Activated CD4-positive, alpha-beta memory T cell treated with anti-CD3 and anti-CD28 coated beads, Interleukin-2, amount 10 ng/mL, durations not matched to agents 7 days and 5 days (primary cell): ENCODE measurements around the gene FNIP2. TPM values are rescaled to one million over a fixed set of nuclear protein-coding genes. Genes with fewer than 3 reads are reported as not detected.
"Not testable (repeated sequence)": the region's sequence is repeated elsewhere in the genome, so short reads cannot be mapped to it uniquely, and the experiment has no call there.

Experiments
- CTCF ChIA-PET: fragments of 350-600 bp; sonication (Branson Sonifier 250); formaldehyde crosslinking; loops from one replicate; lab custom pipeline; 2021; ENCODE audit warnings: antibody characterized with exemption, inconsistent platforms; lab: Charles Lee
- POLR2A ChIA-PET: fragments of 350-600 bp; sonication (Branson Sonifier 250); formaldehyde crosslinking; loops from one replicate; lab custom pipeline; 2021; ENCODE audit warnings: antibody characterized with exemption; lab: Charles Lee
- DNase-seq: peaks from one replicate; pipeline ENCODE4 v3.0.0-alpha.2; 2020
- H3K27ac Mint-ChIP-seq: one replicate; pipeline ENCODE4 v1.8.0; 2021; ENCODE audit warnings: mild to moderate bottlenecking, mixed read lengths
- H3K27me3 Mint-ChIP-seq: one replicate; pipeline ENCODE4 v1.8.0; 2021; ENCODE audit warnings: mixed read lengths
- H3K36me3 Mint-ChIP-seq: one replicate; pipeline ENCODE4 v1.8.0; 2021; ENCODE audit warnings: low read depth, mixed read lengths
- H3K4me1 Mint-ChIP-seq: one replicate; pipeline ENCODE4 v1.8.0; 2021; ENCODE audit warnings: mixed read lengths
- H3K4me3 Mint-ChIP-seq: one replicate; pipeline ENCODE4 v1.8.0; 2021; ENCODE audit warnings: mild to moderate bottlenecking, mixed read lengths
- H3K9me3 Mint-ChIP-seq: one replicate; pipeline ENCODE4 v1.8.0; 2021; ENCODE audit warnings: mixed read lengths
- total RNA-seq, 2 experiments: library from RNA; stranded (reverse); gene quantifications; one replicate each; pipeline ENCODE4 v1.2.3, GENCODE V29; 2021

FNIP2 gene
- total RNA-seq, 2 experiments from 2014 or later: 16.9 to 17.3 TPM

GRCh38 chr4:158884280-158884679, 115.5 kb downstream of the FNIP2 start:
- no peak overlapping the region for H3K4me3 Mint-ChIP-seq
- POLR2A ChIA-PET: no interaction called here

GRCh38 chr4:158885564-158885963, 116.7 kb downstream of the FNIP2 start:
- no peaks in the 10 kb centered on the region for H3K9me3 Mint-ChIP-seq
- peaks cover 39% of the 10 kb centered on the region for H3K36me3 Mint-ChIP-seq
- no peak overlapping the region for H3K27ac Mint-ChIP-seq
- no peaks in the 10 kb centered on the region for H3K4me1 Mint-ChIP-seq
- no peak overlapping the region for H3K4me3 Mint-ChIP-seq
- CTCF ChIA-PET: interaction anchor here (0.9 to 1.7 kb wide), 2 partner anchors 14 to 317 kb away, joined by 3 to 4 read pairs; no protein-coding TSS in a partner anchor
- no peaks in the 10 kb centered on the region for H3K27me3 Mint-ChIP-seq
- POLR2A ChIA-PET: no interaction called here
- no peak for DNase-seq

More at GRCh38 chr4:158884280-158884679, 115.5 kb downstream of the FNIP2 start:
- H3K27me3 Mint-ChIP-seq: no peaks in the 10 kb centered on the region
- H3K27ac Mint-ChIP-seq: no peak overlapping the region
- no peaks in the 10 kb centered on the region for H3K4me1 Mint-ChIP-seq
- peaks cover 41% of the 10 kb centered on the region for H3K36me3 Mint-ChIP-seq
- CTCF ChIA-PET: no interaction called here
- H3K9me3 Mint-ChIP-seq: no peaks in the 10 kb centered on the region
- DNase-seq: no peak

GRCh38 chr4:158890294-158890693, 121.5 kb downstream of the FNIP2 start:
- peaks cover 22% of the 10 kb centered on the region for H3K36me3 Mint-ChIP-seq
- POLR2A ChIA-PET: no interaction called here

GRCh38 chr4:158891256-158891655, 122.4 kb downstream of the FNIP2 start:
- Mint-ChIP-seq H3K27ac (no peak overlapping the region), H3K4me3 (no peak overlapping the region), H3K27me3 (no peaks in the 10 kb centered on the region), H3K4me1 (peaks cover 4% of the 10 kb centered on the region), H3K9me3 (no peaks in the 10 kb centered on the region), H3K36me3 (peaks cover 30% of the 10 kb centered on the region)
- POLR2A ChIA-PET: no interaction called here
- DNase-seq: no peak
- CTCF ChIA-PET: no interaction called here

More at GRCh38 chr4:158890294-158890693, 121.5 kb downstream of the FNIP2 start:
- Mint-ChIP-seq H3K27ac (no peak overlapping the region), H3K9me3 (no peaks in the 10 kb centered on the region), H3K4me3 (no peak overlapping the region), H3K27me3 (no peaks in the 10 kb centered on the region), H3K4me1 (no peaks in the 10 kb centered on the region)
- CTCF ChIA-PET: no interaction called here
- DNase-seq: no peak

- Mint-ChIP-seq H3K27me3 (no peaks in the 10 kb centered on the region), H3K4me1 (peaks cover 16% of the 10 kb centered on the region), H3K4me3 (no peak overlapping the region), H3K9me3 (peaks cover 1% of the 10 kb centered on the region), H3K27ac (no peak overlapping the region), H3K36me3 (peaks cover 50% of the 10 kb centered on the region)
- POLR2A ChIA-PET: no interaction called here
- CTCF ChIA-PET: no interaction called here
- DNase-seq: no peak
Observed at GRCh38 chr4:158894826-158895225, 126.0 kb downstream of the FNIP2 start.

- no peak overlapping the region for H3K4me3 Mint-ChIP-seq
- H3K27ac Mint-ChIP-seq: no peak overlapping the region
- ChIA-PET POLR2A (no interaction called here), CTCF (no interaction called here)
- H3K36me3 Mint-ChIP-seq: peaks cover 53% of the 10 kb centered on the region
- no peaks in the 10 kb centered on the region for H3K27me3 Mint-ChIP-seq
- H3K4me1 Mint-ChIP-seq: peaks cover 23% of the 10 kb centered on the region
- peaks cover 5% of the 10 kb centered on the region for H3K9me3 Mint-ChIP-seq
- DNase-seq: no peak
Observed at GRCh38 chr4:158895797-158896576, 127.2 kb downstream of the FNIP2 start.

GRCh38 chr4:158896577-158897238, 127.9 kb downstream of the FNIP2 start:
- CTCF ChIA-PET, DNase-seq, H3K4me3 Mint-ChIP-seq, H3K27me3 Mint-ChIP-seq, H3K9me3 Mint-ChIP-seq, POLR2A ChIA-PET, H3K27ac Mint-ChIP-seq: not testable (repeated sequence)
- Mint-ChIP-seq H3K36me3 (peaks cover 57% of the 10 kb centered on the region), H3K4me1 (peaks cover 24% of the 10 kb centered on the region)

GRCh38 chr4:158900408-158900807, 131.6 kb downstream of the FNIP2 start:
- Mint-ChIP-seq H3K36me3 (peaks cover 85% of the 10 kb centered on the region), H3K4me1 (peaks cover 47% of the 10 kb centered on the region)
- POLR2A ChIA-PET, H3K4me3 Mint-ChIP-seq, H3K9me3 Mint-ChIP-seq, H3K27ac Mint-ChIP-seq, H3K27me3 Mint-ChIP-seq, DNase-seq: not testable (repeated sequence)
- CTCF ChIA-PET: interaction anchor here (0.7 kb wide), 1 partner anchor 193 kb away, joined by 6 read pairs; no protein-coding TSS in a partner anchor

- DNase-seq: peak; percentile 82
- H3K27me3 Mint-ChIP-seq, H3K4me3 Mint-ChIP-seq, H3K9me3 Mint-ChIP-seq: not testable (repeated sequence)
- Mint-ChIP-seq H3K4me1 (peaks cover 48% of the 10 kb centered on the region), H3K36me3 (peaks cover 74% of the 10 kb centered on the region), H3K27ac (peak overlapping the region; percentile 48)
- ChIA-PET POLR2A (interaction anchor here (1.0 kb wide), 1 partner anchor 28 kb away, joined by 4 read pairs; no protein-coding TSS in a partner anchor), CTCF (interaction anchor here (0.7 kb wide), 1 partner anchor 194 kb away, joined by 4 read pairs; no protein-coding TSS in a partner anchor)
Observed at GRCh38 chr4:158902280-158903078, 133.7 kb downstream of the FNIP2 start.

- peak overlapping the region; percentile 48 for H3K27ac Mint-ChIP-seq
- CTCF ChIA-PET: no interaction called here
Observed at GRCh38 chr4:158903079-158903456, 134.2 kb downstream of the FNIP2 start.

GRCh38 chr4:158903472-158904043, 134.7 kb downstream of the FNIP2 start:
- Mint-ChIP-seq H3K27me3 (no peaks in the 10 kb centered on the region), H3K4me3 (no peak overlapping the region), H3K36me3 (peaks cover 64% of the 10 kb centered on the region), H3K27ac (no peak overlapping the region), H3K4me1 (peaks cover 44% of the 10 kb centered on the region), H3K9me3 (peaks cover 5% of the 10 kb centered on the region)
- DNase-seq: no peak
- ChIA-PET CTCF (no interaction called here), POLR2A (interaction anchor here (1.4 kb wide), 1 partner anchor 32 kb away, joined by 3 read pairs; no protein-coding TSS in a partner anchor)

More at GRCh38 chr4:158903079-158903456, 134.2 kb downstream of the FNIP2 start:
- Mint-ChIP-seq H3K4me1 (peaks cover 45% of the 10 kb centered on the region), H3K36me3 (peaks cover 68% of the 10 kb centered on the region), H3K4me3 (no peak overlapping the region), H3K9me3 (peaks cover 5% of the 10 kb centered on the region), H3K27me3 (no peaks in the 10 kb centered on the region)
- POLR2A ChIA-PET: interaction anchor here (1.0 kb wide), 1 partner anchor 28 kb away, joined by 4 read pairs; no protein-coding TSS in a partner anchor
- no peak for DNase-seq

GRCh38 chr4:158904815-158905214, 136.0 kb downstream of the FNIP2 start:
- DNase-seq: no peak
- Mint-ChIP-seq H3K4me3 (no peak overlapping the region), H3K4me1 (peaks cover 42% of the 10 kb centered on the region), H3K36me3 (peaks cover 53% of the 10 kb centered on the region), H3K9me3 (peaks cover 4% of the 10 kb centered on the region), H3K27me3 (no peaks in the 10 kb centered on the region), H3K27ac (no peak overlapping the region)
- CTCF ChIA-PET: no interaction called here
- POLR2A ChIA-PET: interaction anchor here (1.4 kb wide), 1 partner anchor 33 kb away, joined by 3 read pairs; no protein-coding TSS in a partner anchor
